Tibial nerve (tissue), 3 donors: ENCODE data around the gene GAREM1.

Source experiments
- POLR2A ChIP-seq, 2 donors: fragments of 450-650 bp; IDR thresholded peaks; one replicate each; pipeline ENCODE4 v1.6.1; 2017; ENCODE audit warnings: antibody characterized with exemption in 2 of 2, mild to moderate bottlenecking in 2 of 2, moderate library complexity in 2 of 2
- TF ChIP-seq, protein P1 (sequence below), 5 experiments: fragments of 200-600 bp in 3 of 5; fragments of 450-650 bp in 2 of 5; sonication (generic) in 3 of 5; IDR thresholded peaks; one replicate each; pipeline ENCODE4 v1.5.1; 2016 to 2019; ENCODE audit warnings: antibody characterized with exemption in 5 of 5, mild to moderate bottlenecking in 3 of 5, moderate library complexity in 2 of 5

DNA sequence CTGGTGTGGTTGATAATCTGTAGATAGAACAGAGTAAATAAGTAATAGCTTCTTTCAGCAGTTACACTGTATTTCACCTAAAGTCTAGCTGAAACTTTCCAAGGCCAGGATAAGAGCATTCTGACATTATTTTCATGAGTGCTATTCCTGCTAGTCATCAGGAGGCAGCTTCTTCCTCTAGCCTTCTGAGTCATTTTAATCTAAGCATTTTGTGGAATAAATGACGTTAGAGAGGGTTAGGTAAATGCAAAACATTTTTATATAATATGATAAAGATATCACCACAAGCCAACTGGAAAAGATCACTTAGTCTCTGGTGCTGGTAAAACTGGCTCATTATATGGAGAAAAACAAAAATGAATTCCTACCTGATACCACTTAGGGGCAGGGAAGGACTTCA is 142.3 kb downstream of the GAREM1 start:
- TF ChIP-seq, protein P1, sequence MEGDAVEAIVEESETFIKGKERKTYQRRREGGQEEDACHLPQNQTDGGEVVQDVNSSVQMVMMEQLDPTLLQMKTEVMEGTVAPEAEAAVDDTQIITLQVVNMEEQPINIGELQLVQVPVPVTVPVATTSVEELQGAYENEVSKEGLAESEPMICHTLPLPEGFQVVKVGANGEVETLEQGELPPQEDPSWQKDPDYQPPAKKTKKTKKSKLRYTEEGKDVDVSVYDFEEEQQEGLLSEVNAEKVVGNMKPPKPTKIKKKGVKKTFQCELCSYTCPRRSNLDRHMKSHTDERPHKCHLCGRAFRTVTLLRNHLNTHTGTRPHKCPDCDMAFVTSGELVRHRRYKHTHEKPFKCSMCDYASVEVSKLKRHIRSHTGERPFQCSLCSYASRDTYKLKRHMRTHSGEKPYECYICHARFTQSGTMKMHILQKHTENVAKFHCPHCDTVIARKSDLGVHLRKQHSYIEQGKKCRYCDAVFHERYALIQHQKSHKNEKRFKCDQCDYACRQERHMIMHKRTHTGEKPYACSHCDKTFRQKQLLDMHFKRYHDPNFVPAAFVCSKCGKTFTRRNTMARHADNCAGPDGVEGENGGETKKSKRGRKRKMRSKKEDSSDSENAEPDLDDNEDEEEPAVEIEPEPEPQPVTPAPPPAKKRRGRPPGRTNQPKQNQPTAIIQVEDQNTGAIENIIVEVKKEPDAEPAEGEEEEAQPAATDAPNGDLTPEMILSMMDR (IDR thresholded peaks at IDR 0.05), result no peak
- no peak for TF ChIP-seq POLR2A (IDR thresholded peaks at IDR 0.05)
